H1 (cell line): ENCODE results near the gene LRRTM4. TPM values are rescaled to one million over a fixed set of nuclear protein-coding genes. Genes with fewer than 3 reads are reported as not detected.

ENCODE experiments used
- CTCF ChIA-PET: fragments of 300-600 bp; sonication (Branson Sonifier 250); formaldehyde crosslinking; loops from one replicate; lab custom pipeline; 2021; ENCODE audit not compliant: partially characterized antibody; lab: Charles Lee
- POLR2A ChIA-PET: fragments of 300-600 bp; sonication (Branson Sonifier 250); formaldehyde crosslinking; loops from one replicate; lab custom pipeline; 2021; ENCODE audit warnings: inconsistent platforms; ENCODE audit not compliant: partially characterized antibody; lab: Charles Lee
- DNase-seq, 2 experiments: peaks; one replicate each; pipeline versions ENCODE4 v3.0.0 to v3.0.0-alpha.2; 2010 to 2022; ENCODE audit warnings: low spot score in 2 of 2, low read depth in 1 of 2, mixed read lengths in 1 of 2
- FAIRE-seq: peaks from 2 replicates; lab custom pipeline; 2011; peaks lifted over from hg19 to GRCh38; lab: Jason Lieb, UNC
- H2AFZ ChIP-seq: 2 replicates; pipeline ENCODE4 v1.8.1; 2012; ENCODE audit warnings: low read length, inconsistent platforms
- H2AK5ac ChIP-seq: 2 replicates; pipeline ENCODE4 v1.6.1; 2013; ENCODE audit warnings: low read depth, low read length
- H2BK120ac ChIP-seq: replicated peaks from 2 replicates; pipeline ENCODE3; 2013; ENCODE audit warnings: low read depth, low read length, inconsistent platforms
- H2BK12ac ChIP-seq: 2 replicates; pipeline ENCODE4 v1.6.1; 2013; ENCODE audit warnings: low read depth, low read length
- H2BK15ac ChIP-seq: 2 replicates; pipeline ENCODE4 v1.6.1; 2013; ENCODE audit warnings: low read length
- H2BK20ac ChIP-seq: 2 replicates; pipeline ENCODE4 v1.6.1; 2013; ENCODE audit warnings: low read length
- H2BK5ac ChIP-seq: 2 replicates; pipeline ENCODE4 v1.6.1; 2013; ENCODE audit warnings: low read depth, low read length
- H3K14ac ChIP-seq: 2 replicates; pipeline ENCODE4 v1.6.1; 2013; ENCODE audit warnings: inconsistent platforms; ENCODE audit not compliant: insufficient read length
- H3K18ac ChIP-seq: 2 replicates; pipeline ENCODE4 v1.6.1; 2013; ENCODE audit warnings: low read length; ENCODE audit errors: extremely low read depth
- H3K23ac ChIP-seq: 2 replicates; pipeline ENCODE4 v1.6.1; 2013; ENCODE audit warnings: inconsistent platforms; ENCODE audit not compliant: insufficient read length
- H3K23me2 ChIP-seq: 2 replicates; pipeline ENCODE4 v1.6.1; 2013; ENCODE audit warnings: low read depth, low read length
- H3K27ac ChIP-seq: 2 replicates; pipeline ENCODE4 v1.6.1; 2011; ENCODE audit warnings: low read depth, low read length, inconsistent platforms
- H3K27me3 ChIP-seq, 4 experiments: replicated peaks in 1 of 4; 1 replicate in 1 of 4; 2 replicates in 3 of 4; pipeline versions ENCODE4 v1.6.1 to v1.8.1; 2011 to 2013; ENCODE audit warnings: low read length in 3 of 4, mild to moderate bottlenecking in 3 of 4, inconsistent platforms in 2 of 4, mixed read lengths in 2 of 4, moderate library complexity in 1 of 4; ENCODE audit not compliant: control insufficient read depth in 3 of 4, insufficient read depth in 3 of 4; ENCODE audit errors: extremely low read depth in 1 of 4
- H3K36me3 ChIP-seq, 4 experiments: 2 replicates each; pipeline versions ENCODE4 v1.6.1 to v1.8.1; 2011 to 2013; ENCODE audit warnings: mild to moderate bottlenecking in 4 of 4, low read length in 3 of 4, moderate library complexity in 2 of 4, control low read depth in 1 of 4, inconsistent platforms in 1 of 4; ENCODE audit not compliant: insufficient read depth in 4 of 4, control insufficient read depth in 2 of 4
- H3K4ac ChIP-seq: replicated peaks from 2 replicates; pipeline ENCODE3; 2013; ENCODE audit warnings: low read length, low read depth, mixed read lengths, inconsistent platforms; ENCODE audit not compliant: insufficient read length
- H3K4me1 ChIP-seq, 4 experiments: replicated peaks in 1 of 4; 1 replicate in 1 of 4; 2 replicates in 3 of 4; pipeline versions ENCODE4 v1.6.1 to v1.8.1; 2011 to 2013; ENCODE audit warnings: low read length in 3 of 4, inconsistent platforms in 2 of 4, mixed read lengths in 1 of 4; ENCODE audit not compliant: insufficient read depth in 4 of 4, control insufficient read depth in 3 of 4
- H3K4me2 ChIP-seq, 2 experiments: 2 replicates each; pipeline versions ENCODE4 v1.6.1 to v1.8.1; 2011 to 2013; ENCODE audit warnings: low read depth in 2 of 2, low read length in 2 of 2, control low read depth in 1 of 2, inconsistent platforms in 1 of 2, mild to moderate bottlenecking in 1 of 2; ENCODE audit not compliant: insufficient read depth in 1 of 2
- H3K4me3 ChIP-seq, 4 experiments: fragments of 200-600, 300-600 bp in 1 of 4; sonication (generic), shearing (Covaris generic), sonication (Bioruptor Twin) in 1 of 4; 2 replicates each; pipeline versions ENCODE4 v1.5.1 to v1.8.1; 2011 to 2016; ENCODE audit warnings: low read length in 4 of 4, low read depth in 3 of 4, control low read depth in 2 of 4, inconsistent platforms in 2 of 4, mild to moderate bottlenecking in 2 of 4, mixed read lengths in 1 of 4, moderate library complexity in 1 of 4; ENCODE audit not compliant: insufficient read depth in 2 of 4; ENCODE audit errors: extremely low read depth in 1 of 4
- H3K56ac ChIP-seq: replicated peaks from 2 replicates; pipeline ENCODE3; 2013; ENCODE audit warnings: low read depth, mild to moderate bottlenecking, mixed read lengths, low read length, inconsistent platforms; ENCODE audit not compliant: insufficient read length
- H3K79me1 ChIP-seq: 2 replicates; pipeline ENCODE4 v1.6.1; 2013; ENCODE audit warnings: low read depth, low read length, control low read depth
- H3K79me2 ChIP-seq, 2 experiments: 2 replicates each; pipeline versions ENCODE4 v1.6.1 to v1.8.1; 2012 to 2013; ENCODE audit warnings: low read length in 2 of 2, mild to moderate bottlenecking in 2 of 2, inconsistent platforms in 1 of 2; ENCODE audit not compliant: insufficient read depth in 2 of 2, control insufficient read depth in 1 of 2
- H3K9ac ChIP-seq, 4 experiments: replicated peaks in 1 of 4; 1 replicate in 1 of 4; 2 replicates in 3 of 4; pipeline versions ENCODE4 v1.6.1 to v1.8.1; 2011 to 2013; ENCODE audit warnings: low read depth in 3 of 4, low read length in 3 of 4, control low read depth in 2 of 4, mild to moderate bottlenecking in 2 of 4, moderate library complexity in 2 of 4, inconsistent platforms in 1 of 4; ENCODE audit errors: extremely low read depth in 1 of 4
- H3K9me3 ChIP-seq, 2 experiments: 2 replicates each; pipeline versions ENCODE4 v1.6.1 to v1.8.1; 2012 to 2013; ENCODE audit warnings: mild to moderate bottlenecking in 2 of 2, moderate library complexity in 2 of 2, control low read depth in 1 of 2, inconsistent platforms in 1 of 2, low read depth in 1 of 2, low read length in 1 of 2, mixed read lengths in 1 of 2; ENCODE audit not compliant: insufficient read depth in 2 of 2
- H4K20me1 ChIP-seq, 2 experiments: replicated peaks in 1 of 2; 2 replicates each; pipeline versions ENCODE3 to v1.8.1; 2011 to 2013; ENCODE audit warnings: inconsistent platforms in 2 of 2, low read length in 2 of 2, mild to moderate bottlenecking in 1 of 2; ENCODE audit not compliant: insufficient read depth in 2 of 2, control insufficient read depth in 1 of 2
- H4K5ac ChIP-seq: 2 replicates; pipeline ENCODE4 v1.6.1; 2013; ENCODE audit warnings: low read length, low read depth, mixed read lengths, inconsistent platforms; ENCODE audit not compliant: insufficient read length
- H4K8ac ChIP-seq: 2 replicates; pipeline ENCODE4 v1.8.0; 2013; ENCODE audit warnings: mild to moderate bottlenecking, moderate library complexity, low read length, inconsistent platforms; ENCODE audit not compliant: insufficient read depth; ENCODE audit errors: extremely low read depth
- H4K91ac ChIP-seq: replicated peaks from 2 replicates; pipeline ENCODE3; 2013; ENCODE audit warnings: low read length, mixed read lengths, inconsistent platforms; ENCODE audit not compliant: insufficient read length
- NRF1 ChIP-seq: IDR thresholded peaks from 2 replicates; pipeline ENCODE4 v1.6.1; 2011; ENCODE audit warnings: mild to moderate bottlenecking, low read depth, low read length, improper control_type of control experiment
- RNF2 ChIP-seq: fragments of 200-900, 300-1000 bp; sonication (generic); IDR thresholded peaks from 2 replicates; pipeline ENCODE4 v1.7.1; 2016; ENCODE audit warnings: borderline replicate concordance, low read depth, mild to moderate bottlenecking, antibody characterized with exemption, low read length; ENCODE audit not compliant: poor library complexity, severe bottlenecking; ENCODE audit errors: missing control alignments
- WGBS, 2 experiments: shearing (Covaris generic) in 1 of 2; methylation state at CpG; one replicate each; pipeline versions ENCODE4 v1.1.6 to v1.1.7; 2013 to 2015; ENCODE audit warnings: low lambda C conversion rate in 2 of 2, mixed read lengths in 2 of 2, inconsistent platforms in 1 of 2, low coverage in 1 of 2, missing lambda C conversion rate in 1 of 2; ENCODE audit not compliant: insufficient replicate concordance in 2 of 2, insufficient coverage in 1 of 2, insufficient read length in 1 of 2; ENCODE audit errors: extremely low coverage in 1 of 2, missing lambda C conversion rate in 1 of 2; 5-methylcytosine and 5-hydroxymethylcytosine counted together
- polyA plus RNA-seq, 7 experiments: library from polyadenylated mRNA; depleted of rRNA in 3 of 7; stranded (reverse) in 5 of 7; unstranded in 2 of 7; fragments of >200 nt in 5 of 7; fragments of 200-250 nt in 2 of 7; gene quantifications; 1 replicate in 5 of 7; 2 replicates in 1 of 7; 4 replicates in 1 of 7; pipeline versions ENCODE4 v1.2.1 to v1.2.3, GENCODE V29; 2011 to 2013; ENCODE audit warnings: missing spikeins in 2 of 7, mixed read lengths in 2 of 7
- total RNA-seq: library from RNA; stranded (reverse); fragmentation: NEBNext Ultra II Directional; extraction: Animal tissue kit (Norgen Biotek cat#: 25700); gene quantifications from 2 replicates; pipeline ENCODE4 v1.2.1, GENCODE V29; 2021

LRRTM4 gene
- total and polyA plus RNA-seq, 2 of the 8 experiments (the other 6 are each of a cell fraction or from before 2014, with no cell fraction given) = 3.6 to 9.5 TPM

DNA sequence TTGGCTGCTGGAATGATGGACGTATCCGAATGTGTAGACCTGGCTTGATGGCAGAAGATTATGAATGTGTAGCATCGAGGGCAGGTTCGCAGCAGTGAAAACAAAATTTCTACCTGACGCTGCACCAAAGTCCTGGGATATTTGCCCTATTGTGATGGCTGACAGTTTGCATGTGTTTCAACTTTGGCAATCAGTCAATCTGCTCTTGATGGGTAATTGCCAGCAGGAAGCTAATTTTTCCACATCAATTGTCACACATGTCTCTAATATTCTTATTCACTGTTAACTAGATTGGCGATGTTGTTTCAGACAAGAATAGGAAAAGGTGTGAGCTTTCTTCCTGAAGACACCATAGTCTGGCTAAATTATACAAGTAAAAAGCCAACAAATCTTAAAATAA, 821.3 kb downstream of the LRRTM4 start:
- CTCF ChIA-PET = no interaction called here
- H2BK120ac ChIP-seq = no peak overlapping the region
- TF ChIP-seq NRF1 = no peak
- TF ChIP-seq RNF2 = no peak

More for the DNA sequence above, 821.3 kb downstream of the LRRTM4 start:
- no peak overlapping the region for H3K23ac ChIP-seq
- H3K4me1 ChIP-seq = no peaks in the 10 kb centered on the region
- H3K4me3 ChIP-seq = no peak overlapping the region
- no peak overlapping the region for H3K9ac ChIP-seq
- no peak overlapping the region for H2BK20ac ChIP-seq
- H3K27ac ChIP-seq = no peak overlapping the region
- no peak overlapping the region for H3K4me2 ChIP-seq
- H4K91ac ChIP-seq = no peak overlapping the region
- no peak overlapping the region for H4K5ac ChIP-seq
- H3K9me3 ChIP-seq = peaks cover 0 to 4% of the 10 kb centered on the region in 2 experiments; a peak in 1 of 4 replicates
- H3K14ac ChIP-seq = no peak overlapping the region
- H3K18ac ChIP-seq = no peak overlapping the region
- H3K36me3 ChIP-seq = no peaks in the 10 kb centered on the region
- POLR2A ChIA-PET = no interaction called here
- H4K8ac ChIP-seq = no peak overlapping the region
- no peak overlapping the region for H3K56ac ChIP-seq
- no peaks in the 10 kb centered on the region for H3K27me3 ChIP-seq
- H2AK5ac ChIP-seq = no peak overlapping the region
- no peaks in the 10 kb centered on the region for H3K79me2 ChIP-seq
- H3K79me1 ChIP-seq = no peaks in the 10 kb centered on the region
- DNase-seq (no peak), FAIRE-seq (no peak)
- no peaks in the 10 kb centered on the region for H4K20me1 ChIP-seq
- WGBS, 2 experiments = 96% methylated on average over 6 of the region's 6 CpGs; no CpG with 5 or more reads in 1 of the 2 experiments
- H2BK12ac ChIP-seq = no peak overlapping the region
- H2BK5ac ChIP-seq = no peak overlapping the region
- no peak overlapping the region for H2AFZ ChIP-seq
- H3K4ac ChIP-seq = no peak overlapping the region
- no peak overlapping the region for H2BK15ac ChIP-seq
- no peaks in the 10 kb centered on the region for H3K23me2 ChIP-seq
